Ascending aorta (tissue), 2 donors: ENCODE measurements around the gene KRTAP5-5. TPM values are rescaled to one million over a fixed set of nuclear protein-coding genes. Genes with fewer than 3 reads are reported as not detected.
A peak's percentile ranks its signal among the peaks of the same experiment; 100 is the strongest.
"Not testable (repeated sequence)": the region's sequence is repeated elsewhere in the genome, so short reads cannot be mapped to it uniquely, and the experiment has no call there.

Experiments used
- DNase-seq, 2 donors: peaks; one replicate each; pipeline ENCODE4 v3.0.0-alpha.2; 2019; ENCODE audit warnings: low spot score in 2 of 2
- H3K27ac ChIP-seq, 2 donors: fragments of 200-600 bp; sonication (generic); one replicate each; pipeline ENCODE4 v1.5.1; 2016 to 2017; ENCODE audit warnings: mild to moderate bottlenecking in 1 of 2
- H3K27me3 ChIP-seq: fragments of 200-600 bp; sonication (generic); one replicate; pipeline ENCODE4 v1.5.1; 2017
- H3K36me3 ChIP-seq, 2 donors: fragments of 200-600 bp; sonication (generic); one replicate each; pipeline ENCODE4 v1.5.1; 2016
- H3K4me1 ChIP-seq, 2 donors: fragments of 200-600 bp; sonication (generic); one replicate each; pipeline ENCODE4 v1.5.1; 2016 to 2017; ENCODE audit warnings: mild to moderate bottlenecking in 1 of 2
- H3K4me3 ChIP-seq, 2 donors: fragments of 200-600 bp; sonication (generic); one replicate each; pipeline ENCODE4 v1.5.1; 2016 to 2017; ENCODE audit warnings: mild to moderate bottlenecking in 1 of 2
- H3K9me3 ChIP-seq, 2 donors: fragments of 200-600 bp; sonication (generic); one replicate each; pipeline ENCODE4 v1.5.1; 2016
- intact Hi-C: fragments of 100-400 bp; cut with DNase I; formaldehyde crosslinking; loops from one replicate; pipeline ENCODE4 v1.15.1; 2023
- total RNA-seq: library from RNA; depleted of rRNA; stranded (reverse); fragments of >200 nt; gene quantifications from one replicate; pipeline ENCODE4 v1.1.0, GENCODE V29; 2016
- TF ChIP-seq, protein P1 (sequence below), 3 experiments: fragments of 200-600 bp in 2 of 3; fragments of 450-650 bp in 1 of 3; sonication (generic) in 2 of 3; IDR thresholded peaks; one replicate each; pipeline ENCODE4 v1.5.1; 2016 to 2019; ENCODE audit warnings: antibody characterized with exemption in 3 of 3, mild to moderate bottlenecking in 1 of 3, moderate library complexity in 1 of 3

KRTAP5-5 gene
- total RNA-seq, 1 donor from 2014 or later, result not detected

DNA sequence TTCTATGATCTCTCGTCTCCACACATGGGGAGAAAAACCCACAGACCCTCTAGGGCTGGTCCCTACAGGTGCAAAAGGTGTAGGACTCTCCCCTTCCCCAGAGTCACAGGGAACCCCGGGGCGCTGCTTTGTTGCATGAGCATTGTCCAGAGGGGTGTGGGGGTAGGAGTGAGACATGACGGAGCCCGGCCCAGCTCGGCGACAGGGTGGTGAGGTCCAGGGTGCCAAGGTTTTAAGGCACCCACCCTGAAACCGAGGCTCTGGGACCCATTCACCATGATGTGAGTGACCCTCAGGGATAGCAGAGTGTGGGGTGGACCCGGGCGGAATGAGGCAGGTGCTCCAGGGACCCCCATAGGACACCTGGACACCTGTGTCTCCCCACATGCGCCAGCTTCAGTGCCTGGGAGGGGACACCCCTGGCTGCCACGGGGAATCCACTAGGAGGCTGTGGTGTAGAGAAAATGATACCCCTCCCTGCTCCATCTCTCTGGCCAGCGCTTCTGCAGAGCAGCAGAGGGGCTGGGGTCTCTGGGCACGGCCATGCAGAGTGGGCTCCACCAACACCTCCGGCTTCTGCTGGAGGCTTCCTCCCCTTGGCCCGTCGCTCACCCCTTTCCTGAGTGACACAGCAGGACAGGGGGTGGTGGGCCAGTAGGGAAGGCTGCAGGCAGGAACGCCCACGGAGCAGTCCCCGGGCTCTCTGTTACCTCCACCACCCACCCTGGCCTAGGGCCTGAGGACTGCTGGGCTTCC lies 15.2 kb downstream of the KRTAP5-5 start:
- DNase-seq, result peak in 1 of 2 donors; percentile 59
- H3K4me1 ChIP-seq, result no peaks in the 10 kb centered on the region
- H3K4me3 ChIP-seq, result no peak overlapping the region
- TF ChIP-seq, protein P1, sequence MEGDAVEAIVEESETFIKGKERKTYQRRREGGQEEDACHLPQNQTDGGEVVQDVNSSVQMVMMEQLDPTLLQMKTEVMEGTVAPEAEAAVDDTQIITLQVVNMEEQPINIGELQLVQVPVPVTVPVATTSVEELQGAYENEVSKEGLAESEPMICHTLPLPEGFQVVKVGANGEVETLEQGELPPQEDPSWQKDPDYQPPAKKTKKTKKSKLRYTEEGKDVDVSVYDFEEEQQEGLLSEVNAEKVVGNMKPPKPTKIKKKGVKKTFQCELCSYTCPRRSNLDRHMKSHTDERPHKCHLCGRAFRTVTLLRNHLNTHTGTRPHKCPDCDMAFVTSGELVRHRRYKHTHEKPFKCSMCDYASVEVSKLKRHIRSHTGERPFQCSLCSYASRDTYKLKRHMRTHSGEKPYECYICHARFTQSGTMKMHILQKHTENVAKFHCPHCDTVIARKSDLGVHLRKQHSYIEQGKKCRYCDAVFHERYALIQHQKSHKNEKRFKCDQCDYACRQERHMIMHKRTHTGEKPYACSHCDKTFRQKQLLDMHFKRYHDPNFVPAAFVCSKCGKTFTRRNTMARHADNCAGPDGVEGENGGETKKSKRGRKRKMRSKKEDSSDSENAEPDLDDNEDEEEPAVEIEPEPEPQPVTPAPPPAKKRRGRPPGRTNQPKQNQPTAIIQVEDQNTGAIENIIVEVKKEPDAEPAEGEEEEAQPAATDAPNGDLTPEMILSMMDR (IDR thresholded peaks at IDR 0.05), result no peak
- H3K27me3 ChIP-seq, result no peaks in the 10 kb centered on the region
- H3K36me3 ChIP-seq, result no peaks in the 10 kb centered on the region
- no peak overlapping the region for H3K27ac ChIP-seq
- no peaks in the 10 kb centered on the region for H3K9me3 ChIP-seq
- intact Hi-C loops, result no loop called here

- peak in 1 of 2 donors; percentile 49 for DNase-seq
- Histone ChIP-seq H3K36me3 (no peaks in the 10 kb centered on the region), H3K4me3 (no peak overlapping the region), H3K4me1 (no peaks in the 10 kb centered on the region), H3K9me3 (no peaks in the 10 kb centered on the region), H3K27me3 (no peaks in the 10 kb centered on the region), H3K27ac (no peak overlapping the region)
- intact Hi-C loops, result no loop called here
- TF ChIP-seq, protein P1 (IDR thresholded peaks at IDR 0.05), result no peak
Observed at GRCh38 chr11:1645357-1645821, 15.8 kb downstream of the KRTAP5-5 start.

DNA sequence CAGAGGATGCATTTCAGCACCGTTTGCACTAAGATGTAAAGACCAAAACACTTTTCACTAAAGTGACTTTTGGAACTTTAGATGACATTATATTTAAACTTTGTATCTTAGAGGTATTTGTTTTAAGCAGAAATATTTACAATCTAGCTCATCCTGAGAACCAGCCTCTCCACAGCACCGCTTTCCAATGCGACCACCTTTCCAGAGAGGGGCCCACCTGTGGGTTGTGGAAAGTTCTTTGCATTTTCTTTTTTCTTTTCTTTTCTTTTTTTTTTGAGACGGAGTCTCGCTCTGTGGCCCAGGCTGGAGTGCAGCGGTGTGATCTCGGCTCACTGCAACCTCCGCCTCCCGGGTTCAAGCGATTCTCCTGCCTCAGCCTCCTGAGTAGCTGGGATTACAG lies 17.0 kb downstream of the KRTAP5-5 start:
- H3K4me1 ChIP-seq, H3K27me3 ChIP-seq, intact Hi-C loops, DNase-seq, H3K9me3 ChIP-seq, H3K36me3 ChIP-seq, H3K27ac ChIP-seq, H3K4me3 ChIP-seq: not testable (repeated sequence)

- Histone ChIP-seq H3K9me3 (no peaks in the 10 kb centered on the region), H3K27ac (no peak overlapping the region), H3K36me3 (no peaks in the 10 kb centered on the region), H3K27me3 (no peaks in the 10 kb centered on the region), H3K4me1 (no peaks in the 10 kb centered on the region), H3K4me3 (no peak overlapping the region)
- TF ChIP-seq, protein P1 (IDR thresholded peaks at IDR 0.05), result no peak
- intact Hi-C loops, result no loop called here
- no peak for DNase-seq
Observed at GRCh38 chr11:1647901-1648652, 18.5 kb downstream of the KRTAP5-5 start.

DNA sequence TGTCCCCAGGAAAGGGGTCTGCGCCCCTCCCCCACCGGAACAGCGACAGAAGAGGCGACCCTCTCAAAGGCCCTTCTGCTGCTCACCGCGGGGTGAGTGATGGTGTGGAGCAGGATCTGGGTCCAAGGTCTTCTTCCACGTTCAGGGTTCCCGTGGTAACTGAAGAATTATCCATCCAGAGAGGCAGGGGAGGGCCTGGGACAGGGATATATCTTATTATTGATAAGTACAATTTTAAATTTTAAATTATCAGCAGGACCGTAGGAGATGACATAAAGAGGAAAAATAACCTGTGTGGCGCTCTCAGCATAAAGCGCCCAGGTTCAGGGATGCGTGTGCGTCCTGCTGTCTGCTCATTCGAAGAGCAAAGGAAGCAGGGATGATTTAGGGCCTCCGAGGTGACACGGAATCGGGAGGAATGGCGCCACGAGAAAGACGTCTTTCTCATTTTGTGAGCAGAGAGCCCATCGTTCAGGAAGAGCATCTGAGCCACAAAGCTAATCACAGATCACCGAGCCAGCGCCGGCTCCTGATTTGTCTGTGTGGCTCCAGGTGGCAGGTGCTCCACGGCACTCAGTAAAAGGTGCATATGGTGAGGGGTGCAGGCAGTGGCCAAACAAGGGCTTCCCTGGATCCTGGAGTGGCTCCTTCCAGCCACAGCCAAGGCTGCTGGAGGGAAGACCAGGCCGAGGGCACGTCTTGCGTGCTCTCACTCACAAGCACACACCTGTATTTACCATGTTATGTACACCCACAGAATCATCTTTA lies 19.3 kb downstream of the KRTAP5-5 start:
- H3K36me3 ChIP-seq, result no peaks in the 10 kb centered on the region
- H3K4me1 ChIP-seq, result no peaks in the 10 kb centered on the region
- no peak overlapping the region for H3K27ac ChIP-seq
- intact Hi-C loops, result no loop called here
- TF ChIP-seq, protein P1 (IDR thresholded peaks at IDR 0.05), result no peak
- H3K4me3 ChIP-seq, result no peak overlapping the region
- H3K9me3 ChIP-seq, result no peaks in the 10 kb centered on the region
- H3K27me3 ChIP-seq, result no peaks in the 10 kb centered on the region
- DNase-seq, result peak in 1 of 2 donors; percentile 53
